EH (cell line): ENCODE measurements around the gene IGFBP3.
A peak's percentile ranks its signal among the peaks of the same experiment; 100 is the strongest.
"Not testable (repeated sequence)": the region's sequence is repeated elsewhere in the genome, so short reads cannot be mapped to it uniquely, and the experiment has no call there.

Source experiments
- DNase-seq: peaks from one replicate; pipeline ENCODE4 v3.0.0-alpha.2; 2015; ENCODE audit warnings: low read depth

IGFBP3 gene

GRCh38 chr7:45920502-45921380 lies at the start of gene IGFBP3:
Gene IGFBP3, minus strand, starts transcription at chr7:45921272. Its CDS starts 132 bp downstream, at chr7:45921140.
- DNase-seq = peak; percentile 79

- peak; percentile 57 for DNase-seq
These were observed 49.4 kb upstream of the IGFBP3 start for GRCh38 chr7:45970454-45970853.

DNA sequence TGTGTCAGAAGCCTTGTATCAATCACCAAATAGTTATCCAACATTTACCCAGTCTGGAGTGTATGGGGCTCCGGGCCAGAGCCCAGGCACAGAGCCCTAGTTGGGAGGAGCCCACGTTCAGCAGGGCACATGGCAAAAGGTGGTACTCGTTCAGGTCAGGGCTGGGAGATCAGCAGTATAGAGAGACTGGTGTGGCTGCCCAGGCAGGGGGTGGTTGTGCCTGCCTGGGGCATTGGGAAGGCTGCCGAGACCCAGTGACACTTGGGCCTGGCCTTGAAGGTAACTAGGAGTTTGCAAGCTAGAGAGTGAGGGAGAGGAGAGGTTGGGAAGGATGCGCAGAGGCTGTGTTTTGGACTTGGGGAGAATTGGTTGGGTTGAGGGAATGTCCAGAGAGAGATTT lies 48.9 kb upstream of the IGFBP3 start:
- DNase-seq = no peak

DNA sequence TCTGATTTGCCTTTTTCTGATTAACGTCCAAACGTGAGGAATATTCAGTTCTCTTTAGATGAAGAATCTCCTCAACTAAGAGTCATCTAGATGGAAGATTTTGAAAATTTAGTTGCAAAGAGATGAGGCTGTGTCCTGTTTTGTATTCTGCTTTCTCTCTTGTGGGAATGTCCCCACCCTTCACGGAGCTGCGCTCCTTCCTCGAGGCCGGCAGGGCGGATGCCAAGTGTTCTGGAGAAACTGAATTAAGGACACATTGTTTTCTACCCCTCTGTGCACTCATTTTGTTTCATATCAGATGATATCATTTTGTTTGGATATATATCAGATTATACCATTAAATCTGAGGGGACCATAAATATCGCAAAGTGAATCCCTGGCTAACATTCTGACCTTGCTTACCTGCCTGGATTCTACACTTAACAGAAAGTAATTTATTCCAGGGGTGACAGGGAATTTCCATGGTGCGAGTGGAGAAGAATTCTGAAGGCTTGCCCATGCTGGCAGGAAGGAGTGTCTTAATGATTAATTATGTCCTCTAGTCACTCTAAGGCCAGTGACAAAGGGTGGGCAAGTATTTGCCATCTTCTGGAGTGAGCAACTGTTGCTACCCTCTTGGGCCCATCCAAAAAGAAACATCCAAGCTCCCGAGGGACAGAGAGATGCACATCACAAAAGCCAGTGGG lies 47.9 kb upstream of the IGFBP3 start:
- DNase-seq = no peak

- DNase-seq = no peak
These were observed 47.2 kb upstream of the IGFBP3 start for GRCh38 chr7:45968312-45968711.

GRCh38 chr7:45967591-45968157 lies 46.6 kb upstream of the IGFBP3 start:
- no peak for DNase-seq

GRCh38 chr7:45962861-45963260 lies 41.8 kb upstream of the IGFBP3 start:
- DNase-seq = no peak

DNA sequence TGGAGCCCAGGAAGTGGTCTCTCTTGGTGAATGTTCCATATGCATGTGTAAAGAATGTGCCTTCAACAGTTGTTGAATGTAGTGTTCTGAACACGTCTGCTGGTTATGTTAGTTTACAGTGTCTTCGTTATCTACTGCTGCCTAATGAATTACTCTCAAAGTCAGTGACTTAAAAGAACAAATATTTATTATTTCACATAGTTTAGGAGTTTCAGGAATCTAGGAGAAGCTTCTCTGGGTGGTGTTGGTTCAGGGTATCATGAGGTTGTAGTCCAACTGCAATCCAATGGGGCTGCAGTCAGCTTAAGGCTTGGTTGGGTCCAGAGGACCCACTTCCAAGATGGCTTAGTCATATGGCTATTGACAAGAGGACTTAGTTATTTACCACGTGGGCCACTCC lies 36.6 kb upstream of the IGFBP3 start:
- no peak for DNase-seq

- DNase-seq = no peak
These were observed 34.2 kb upstream of the IGFBP3 start for GRCh38 chr7:45955286-45955685.

DNA sequence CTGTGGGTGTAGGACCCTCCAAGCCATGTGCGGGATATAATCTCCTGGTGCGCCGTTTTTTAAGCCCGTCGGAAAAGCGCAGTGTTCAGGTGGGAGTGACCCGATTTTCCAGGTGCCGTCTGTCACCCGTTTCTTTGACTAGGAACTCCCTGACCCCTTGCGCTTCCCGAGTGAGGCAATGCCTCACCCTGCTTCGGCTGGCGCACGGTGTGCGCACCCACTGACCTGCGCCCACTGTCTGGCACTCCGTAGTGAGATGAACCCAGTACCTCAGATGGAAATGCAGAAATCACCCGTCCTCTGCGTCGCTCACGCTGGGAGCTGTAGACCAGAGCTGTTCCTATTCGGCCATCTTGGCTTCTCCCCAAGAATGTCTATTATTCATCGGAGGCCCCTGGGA lies 32.0 kb upstream of the IGFBP3 start:
- DNase-seq = not testable (repeated sequence)

- DNase-seq = no peak
These were observed 23.0 kb upstream of the IGFBP3 start for GRCh38 chr7:45944058-45944457.

- DNase-seq = no peak
These were observed 19.9 kb upstream of the IGFBP3 start for GRCh38 chr7:45940939-45941338.

DNA sequence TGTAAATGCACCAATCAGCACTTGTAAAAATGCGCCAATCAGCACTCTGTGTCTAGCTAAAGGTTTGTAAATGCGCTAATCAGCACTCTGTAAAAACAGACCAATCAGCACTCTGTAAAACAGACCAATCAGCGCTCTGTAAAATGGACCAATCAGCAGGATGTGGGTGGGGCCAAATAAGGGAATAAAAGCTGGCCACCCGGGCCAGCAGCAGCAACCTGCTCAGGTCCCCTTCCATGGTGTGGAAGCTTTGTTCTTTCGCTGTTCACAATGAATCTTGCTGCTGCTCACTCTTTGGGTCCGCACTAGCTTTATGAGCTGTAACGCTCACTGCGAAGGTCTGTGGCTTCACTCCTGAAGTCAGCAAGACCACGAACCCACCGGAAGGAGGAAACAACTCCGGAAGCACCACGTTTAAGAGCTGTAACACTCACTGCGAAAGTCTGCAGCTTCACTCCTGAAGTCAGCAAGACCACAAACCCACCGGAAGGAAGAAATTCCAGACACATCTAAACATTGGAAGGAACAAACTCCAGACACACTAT lies 19.2 kb upstream of the IGFBP3 start:
- DNase-seq = not testable (repeated sequence)

DNA sequence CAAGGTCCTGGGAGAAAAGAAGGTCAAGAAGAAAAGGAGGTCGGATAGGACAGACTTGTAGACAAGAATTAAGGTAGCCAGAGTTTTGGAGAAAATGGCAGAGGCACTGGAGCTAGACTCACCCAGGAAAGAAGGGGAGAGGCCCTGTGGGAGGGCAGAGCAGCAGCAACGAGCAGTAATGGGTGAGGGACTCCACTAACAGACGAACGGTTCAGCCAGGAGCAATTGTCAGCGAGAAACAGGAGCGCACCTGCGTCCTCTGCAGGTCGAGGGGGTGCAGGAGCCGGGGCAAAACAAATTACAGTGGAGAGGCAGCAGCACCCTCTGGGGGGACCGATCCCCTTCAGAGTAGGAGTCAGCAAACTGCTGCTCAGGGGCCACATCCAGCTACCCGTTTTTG lies 18.5 kb upstream of the IGFBP3 start:
- no peak for DNase-seq

DNA sequence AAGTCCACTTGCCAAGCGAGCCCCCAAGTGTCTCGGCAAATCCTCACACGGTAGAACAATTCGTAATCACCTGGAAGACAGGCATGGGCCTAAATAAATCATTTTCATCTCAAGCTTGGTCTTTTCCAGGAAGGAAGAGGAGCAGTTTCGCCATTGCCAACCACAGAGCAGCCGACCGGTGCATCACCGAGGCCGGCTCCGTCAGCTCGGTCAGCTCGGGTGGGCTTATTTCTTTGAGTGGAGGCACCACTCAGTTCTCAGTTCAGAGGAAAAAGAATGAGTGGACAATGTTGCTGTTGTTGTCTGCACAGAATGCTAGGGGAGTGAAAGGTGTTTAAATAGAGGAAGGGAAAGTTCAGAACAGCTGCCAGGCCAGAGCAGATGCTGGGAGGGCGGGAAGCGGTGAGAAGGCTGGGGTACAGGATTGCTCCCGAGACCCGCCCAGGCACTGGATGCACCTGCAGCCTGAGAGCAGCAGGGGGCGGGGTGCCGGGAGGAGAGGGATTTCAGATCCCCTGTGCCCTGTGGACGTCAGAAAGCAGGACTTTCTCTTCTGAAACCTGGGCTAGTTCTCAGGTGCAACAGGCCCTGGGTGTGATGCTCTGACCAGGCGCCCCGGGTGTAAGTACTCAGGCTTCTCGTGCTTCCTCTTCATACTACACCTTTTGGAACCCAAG lies 17.7 kb upstream of the IGFBP3 start:
- DNase-seq = no peak

- no peak for DNase-seq
These were observed 16.8 kb upstream of the IGFBP3 start for GRCh38 chr7:45937862-45938261.

GRCh38 chr7:45937301-45937700 lies 16.2 kb upstream of the IGFBP3 start:
- DNase-seq = peak; percentile 70

GRCh38 chr7:45930967-45931366 lies 9.9 kb upstream of the IGFBP3 start:
- DNase-seq = peak; percentile 29

GRCh38 chr7:45927721-45928120 lies 6.6 kb upstream of the IGFBP3 start:
- DNase-seq = no peak

GRCh38 chr7:45924283-45924682 lies 3.2 kb upstream of the IGFBP3 start:
- DNase-seq = peak; percentile 87

- no peak for DNase-seq
These were observed 2.7 kb upstream of the IGFBP3 start for GRCh38 chr7:45923818-45924217.

- DNase-seq = peak; percentile 79
These were observed 2.2 kb upstream of the IGFBP3 start for GRCh38 chr7:45923290-45923689.
